HEK293T (cell line): ENCODE measurements around the gene HOXA9.

Experiments used
- CTCF ChIA-PET: fragments of 350-600 bp; formaldehyde crosslinking; extraction: SDS; loops from one replicate; lab custom pipeline; 2021; ENCODE audit warnings: antibody characterized with exemption, inconsistent platforms; lab: Yijun Ruan, JAX
- POLR2A ChIA-PET: fragments of 350-600 bp; formaldehyde crosslinking; extraction: SDS; loops from one replicate; lab custom pipeline; 2020; ENCODE audit warnings: antibody characterized with exemption, inconsistent platforms; lab: Yijun Ruan, JAX
- DNase-seq: peaks from one replicate; pipeline ENCODE4 v3.0.0; 2012; ENCODE audit warnings: mixed read lengths; ENCODE audit errors: extremely low spot score
- ARNT ChIP-seq: fragments of 450-650 bp; IDR thresholded peaks from 2 replicates; pipeline ENCODE4 v1.6.1; 2017; ENCODE audit warnings: mild to moderate bottlenecking
- BHLHE40 ChIP-seq: fragments of 450-650 bp; IDR thresholded peaks from 2 replicates; pipeline ENCODE4 v1.6.1; 2016; ENCODE audit warnings: mild to moderate bottlenecking, moderate library complexity, borderline replicate concordance
- CTBP1 ChIP-seq: fragments of 450-650 bp; IDR thresholded peaks from 2 replicates; pipeline ENCODE4 v1.6.1; 2016; ENCODE audit warnings: borderline replicate concordance
- ELF4 ChIP-seq: fragments of 450-650 bp; IDR thresholded peaks from 2 replicates; pipeline ENCODE4 v1.6.1; 2017; ENCODE audit warnings: antibody characterized with exemption
- FOXA1 ChIP-seq: fragments of 450-650 bp; IDR thresholded peaks from 2 replicates; pipeline ENCODE4 v1.6.1; 2016; ENCODE audit warnings: mild to moderate bottlenecking
- FOXK2 ChIP-seq: fragments of 450-650 bp; IDR thresholded peaks from 2 replicates; pipeline ENCODE4 v1.6.1; 2016; ENCODE audit warnings: mild to moderate bottlenecking
- FOXM1 ChIP-seq: fragments of 450-650 bp; IDR thresholded peaks from 2 replicates; pipeline ENCODE4 v1.6.1; 2017; ENCODE audit warnings: mild to moderate bottlenecking, borderline replicate concordance
- HDGF ChIP-seq: fragments of 450-650 bp; IDR thresholded peaks from 2 replicates; pipeline ENCODE4 v1.6.1; 2017; ENCODE audit warnings: antibody characterized with exemption, borderline replicate concordance
- L3MBTL2 ChIP-seq: fragments of 450-650 bp; conservative IDR thresholded peaks from 2 replicates; pipeline ENCODE4 v1.6.1; 2016; ENCODE audit warnings: mild to moderate bottlenecking
- LEF1 ChIP-seq: fragments of 450-650 bp; IDR thresholded peaks from 2 replicates; pipeline ENCODE4 v1.6.1; 2017; ENCODE audit warnings: mild to moderate bottlenecking, borderline replicate concordance
- NFRKB ChIP-seq: fragments of 450-650 bp; IDR thresholded peaks from 2 replicates; pipeline ENCODE4 v1.6.1; 2016; ENCODE audit warnings: mild to moderate bottlenecking, moderate library complexity
- PKNOX1 ChIP-seq: fragments of 450-650 bp; IDR thresholded peaks from 2 replicates; pipeline ENCODE4 v1.6.1; 2016
- SP1 ChIP-seq: fragments of 450-650 bp; IDR thresholded peaks from 2 replicates; pipeline ENCODE4 v1.6.1; 2017
- SUZ12 ChIP-seq: fragments of 450-650 bp; IDR thresholded peaks from 2 replicates; pipeline ENCODE4 v1.6.1; 2016; ENCODE audit warnings: mild to moderate bottlenecking
- TARDBP ChIP-seq: fragments of 450-650 bp; IDR thresholded peaks from 2 replicates; pipeline ENCODE4 v1.6.1; 2016
- ZNF384 ChIP-seq: fragments of 450-650 bp; IDR thresholded peaks from 2 replicates; pipeline ENCODE4 v1.6.1; 2016

The HOXA9 gene

GRCh38 chr7:27123477-27124053 lies 41.8 kb downstream of the HOXA9 start:
- no peak for DNase-seq
- TF ChIP-seq PKNOX1 (no peak), TARDBP (no peak), HDGF (no peak), FOXK2 (no peak), FOXA1 (no peak), BHLHE40 (no peak), LEF1 (no peak), ARNT (no peak), SUZ12 (no peak), SP1 (no peak), L3MBTL2 (no peak), CTBP1 (no peak), ZNF384 (no peak), ELF4 (no peak), FOXM1 (no peak), NFRKB (no peak)
- ChIA-PET CTCF (no interaction called here), POLR2A (no interaction called here)

GRCh38 chr7:27123007-27123476 lies 42.3 kb downstream of the HOXA9 start:
- CTCF ChIA-PET: no interaction called here
- no peak for DNase-seq
- POLR2A ChIA-PET: no interaction called here
- TF ChIP-seq ELF4 (no peak), TARDBP (no peak), NFRKB (no peak), SP1 (no peak), PKNOX1 (0 out of 2 replicates have a peak, but pooled peaks have one; percentile 4), LEF1 (no peak)

- TF ChIP-seq TARDBP: no peak
- no peak for TF ChIP-seq LEF1
- no peak for TF ChIP-seq FOXA1
- no peak for TF ChIP-seq SP1
- TF ChIP-seq FOXK2: no peak
- TF ChIP-seq NFRKB: no peak
- TF ChIP-seq FOXM1: no peak
- TF ChIP-seq SUZ12: no peak
- TF ChIP-seq PKNOX1: no peak
- no peak for TF ChIP-seq ARNT
- TF ChIP-seq L3MBTL2: no peak
- no peak for TF ChIP-seq ZNF384
- no peak for TF ChIP-seq CTBP1
- no peak for TF ChIP-seq BHLHE40
- TF ChIP-seq HDGF: no peak
- no peak for TF ChIP-seq ELF4
- ChIA-PET POLR2A (interaction anchor here (1.6 kb wide), 1 partner anchor 11 kb away, joined by 3 read pairs; no protein-coding TSS in a partner anchor), CTCF (interaction anchor here (0.6 kb wide), 1 partner anchor 276 kb away, joined by 3 read pairs; no protein-coding TSS in a partner anchor)
- DNase-seq: no peak
Measured at GRCh38 chr7:27122077-27122910, 43.0 kb downstream of the HOXA9 start.

GRCh38 chr7:27121684-27122076 lies 43.7 kb downstream of the HOXA9 start:
- TF ChIP-seq CTBP1: peak; percentile 84
- TF ChIP-seq ARNT: no peak
- TF ChIP-seq ELF4: no peak
- no peak for TF ChIP-seq SUZ12
- TF ChIP-seq LEF1: no peak
- no peak for TF ChIP-seq BHLHE40
- no peak for TF ChIP-seq HDGF
- TF ChIP-seq FOXA1: no peak
- TF ChIP-seq PKNOX1: peak; percentile 91
- POLR2A ChIA-PET: interaction anchor here (1.6 kb wide), 1 partner anchor 11 kb away, joined by 3 read pairs; no protein-coding TSS in a partner anchor
- CTCF ChIA-PET: interaction anchor here (0.6 kb wide), 1 partner anchor 275 kb away, joined by 3 read pairs; no protein-coding TSS in a partner anchor
- no peak for DNase-seq

- ChIA-PET CTCF (interaction anchor here (0.8 to 1.4 kb wide), 3 partner anchors 11 to 42 kb away, joined by 3 read pairs; partner anchors contain the start of gene HOXA4), POLR2A (interaction anchor here (0.7 to 8.7 kb wide), 9 partner anchors 9 to 33 kb away, joined by 3 to 103 read pairs (median 4); partner anchors contain the start of genes HOXA1, HOXA3, HOXA4 and HOXA5)
- no peak for DNase-seq
- TF ChIP-seq FOXM1: no peak
- no peak for TF ChIP-seq L3MBTL2
- no peak for TF ChIP-seq HDGF
- no peak for TF ChIP-seq CTBP1
- TF ChIP-seq ELF4: no peak
- TF ChIP-seq PKNOX1: no peak
- no peak for TF ChIP-seq SP1
- TF ChIP-seq NFRKB: no peak
- no peak for TF ChIP-seq LEF1
Measured at GRCh38 chr7:27119412-27119911, 45.9 kb downstream of the HOXA9 start.
